HepG2 (cell line): ENCODE results near the gene KCTD18. TPM values are rescaled to one million over a fixed set of nuclear protein-coding genes. Genes with fewer than 3 reads are reported as not detected.

ENCODE experiments used
- ATF1 ChIP-seq: IDR thresholded peaks from 2 replicates; pipeline ENCODE4 v1.6.1; 2016; ENCODE audit warnings: mild to moderate bottlenecking, control low read depth
- ATF6 ChIP-seq: sonication (generic); formaldehyde crosslinking; conservative IDR thresholded peaks from 2 replicates; pipeline ENCODE4 v1.4.0; 2020; ENCODE audit warnings: missing genetic modification reagents
- CREM ChIP-seq, 2 experiments: sonication (generic) in 1 of 2; formaldehyde crosslinking in 1 of 2; IDR thresholded peaks; 2 replicates each; pipeline versions ENCODE4 v1.4.0 to v1.6.1; 2016 to 2020; ENCODE audit warnings: antibody characterized with exemption in 1 of 2, mild to moderate bottlenecking in 1 of 2, missing genetic modification reagents in 1 of 2
- GMEB2 ChIP-seq: IDR thresholded peaks from 2 replicates; pipeline ENCODE4 v1.6.1; 2016; ENCODE audit warnings: missing biosample characterization, missing genetic modification reagents, low read depth
- NCOA2 ChIP-seq: sonication (generic); formaldehyde crosslinking; IDR thresholded peaks from 2 replicates; pipeline ENCODE4 v1.8.0; 2022; ENCODE audit warnings: inconsistent platforms
- NR3C1 ChIP-seq: sonication (generic); formaldehyde crosslinking; IDR thresholded peaks from 2 replicates; pipeline ENCODE4 v1.4.0; 2020; ENCODE audit warnings: missing genetic modification reagents
- SKIL ChIP-seq: sonication (generic); formaldehyde crosslinking; IDR thresholded peaks from 2 replicates; pipeline ENCODE4 v1.8.0; 2022; ENCODE audit warnings: missing genetic modification reagents, mild to moderate bottlenecking, moderate library complexity, borderline replicate concordance
- USF2 ChIP-seq, 2 experiments: sonication (generic) in 1 of 2; formaldehyde crosslinking in 1 of 2; IDR thresholded peaks; 2 replicates each; pipeline versions ENCODE4 v1.5.1 to v1.6.1; 2011 to 2020; ENCODE audit warnings: borderline replicate concordance in 1 of 2, low read depth in 1 of 2, low read length in 1 of 2, mild to moderate bottlenecking in 1 of 2, missing genetic modification reagents in 1 of 2, moderate library complexity in 1 of 2
- ZNF235 ChIP-seq: sonication (generic); formaldehyde crosslinking; IDR thresholded peaks from 2 replicates; pipeline ENCODE4 v1.8.1; 2023; ENCODE audit warnings: mild to moderate bottlenecking, missing genetic modification reagents, borderline replicate concordance
- ZNF441 ChIP-seq: sonication (generic); formaldehyde crosslinking; IDR thresholded peaks from 2 replicates; pipeline ENCODE4 v1.7.0; 2021; ENCODE audit warnings: missing genetic modification reagents, borderline replicate concordance
- ZNF503 ChIP-seq: sonication (generic); formaldehyde crosslinking; IDR thresholded peaks from 2 replicates; pipeline ENCODE4 v1.4.0; 2020; ENCODE audit warnings: missing genetic modification reagents
- ZNF761 ChIP-seq: sonication (generic); formaldehyde crosslinking; conservative IDR thresholded peaks from 2 replicates; pipeline ENCODE4 v1.4.0; 2020; ENCODE audit warnings: mild to moderate bottlenecking, missing genetic modification reagents
- ZNF883 ChIP-seq: sonication (generic); formaldehyde crosslinking; IDR thresholded peaks from 2 replicates; pipeline ENCODE4 v1.5.1; 2020; ENCODE audit warnings: mild to moderate bottlenecking, missing genetic modification reagents; ENCODE audit errors: not compliant biosample characterization
- ZSCAN25 ChIP-seq: sonication (generic); formaldehyde crosslinking; IDR thresholded peaks from 2 replicates; pipeline ENCODE4 v1.8.0; 2022; ENCODE audit warnings: mild to moderate bottlenecking, missing genetic modification reagents
- ZSCAN5A ChIP-seq: sonication (generic); formaldehyde crosslinking; IDR thresholded peaks from 2 replicates; pipeline ENCODE4 v1.8.0; 2022; ENCODE audit warnings: mild to moderate bottlenecking, missing genetic modification reagents, borderline replicate concordance
- polyA plus RNA-seq, 8 experiments: library from polyadenylated mRNA; depleted of rRNA in 3 of 8; stranded (reverse) in 7 of 8; unstranded in 1 of 8; fragments of >200 nt; fragmentation: Illumina TruSeq in 4 of 8; extraction: Trizol in 4 of 8; gene quantifications; 2 replicates each; pipeline versions ENCODE4 v1.2.1 to v1.2.3, GENCODE V29; 2011 to 2016; ENCODE audit warnings: low read depth in 4 of 8, missing spikeins in 1 of 8, mixed read lengths in 1 of 8; ENCODE audit not compliant: insufficient read depth in 1 of 8
- total RNA-seq, 5 experiments: library from RNA; depleted of rRNA; stranded (reverse); fragments of >200 nt; fragmentation: Illumina TruSeq; extraction: Trizol; gene quantifications; 2 replicates each; pipeline ENCODE4 v1.2.3, GENCODE V29; 2016; ENCODE audit warnings: low read depth in 1 of 5

KCTD18 gene
- total and polyA plus RNA-seq, 2 of the 13 experiments (the other 11 are each of a cell fraction or from before 2014, with no cell fraction given): 2.2 to 7.1 TPM

GRCh38 chr2:200525882-200526651 is 16.2 kb upstream of the KCTD18 start, which contains the start of gene SGO2 (continued):
- no peak for TF ChIP-seq USF2 (IDR thresholded peaks at IDR 0.05; ENCODE audit: low read depth, low read length)
- no peak for TF ChIP-seq USF2 (CRISPR knock-in tag; IDR thresholded peaks at IDR 0.05; ENCODE audit: borderline replicate concordance)
- TF ChIP-seq SKIL (CRISPR knock-in tag): no peak
- TF ChIP-seq ZSCAN25 (CRISPR knock-in tag): peak; percentile 71
- 0 out of 2 replicates have a peak, but pooled peaks have one; percentile 54 for TF ChIP-seq ZNF235 (CRISPR knock-in tag)
- peak; percentile 80 for TF ChIP-seq ATF1 (CRISPR knock-in tag)
- no peak for TF ChIP-seq ZNF441 (CRISPR knock-in tag)
- no peak for TF ChIP-seq ZNF503
- TF ChIP-seq CREM (IDR thresholded peaks at IDR 0.05): peak; percentile 73; the same call in 1 of the 2 replicates
- no peak for TF ChIP-seq CREM (CRISPR knock-in tag; IDR thresholded peaks at IDR 0.05)
- peak; percentile 50 for TF ChIP-seq NCOA2 (CRISPR knock-in tag)
- peak; percentile 76 for TF ChIP-seq ZNF883 (CRISPR knock-in tag)
- peak; percentile 62; the same call in 1 of the 2 replicates for TF ChIP-seq ZNF761 (CRISPR knock-in tag)
- no peak for TF ChIP-seq NR3C1 (CRISPR knock-in tag)
- peak; percentile 84; the same call in 1 of the 2 replicates for TF ChIP-seq ATF6
- 0 out of 2 replicates have a peak, but pooled peaks have one; percentile 56 for TF ChIP-seq GMEB2 (CRISPR knock-in tag)
- TF ChIP-seq ZSCAN5A: peak; percentile 79; the same call in 1 of the 2 replicates
